Measurements from ENCODE around the gene SLC25A25. TPM values are rescaled to one million over a fixed set of nuclear protein-coding genes. Genes with fewer than 3 reads are reported as not detected.

SLC25A25 gene
- total and polyA plus RNA-seq, 9 of the 15 experiments (the other 6 are each of a cell fraction or from before 2014, with no cell fraction given), result 0.07 to 35.9 (median 23.2) TPM

DNA sequence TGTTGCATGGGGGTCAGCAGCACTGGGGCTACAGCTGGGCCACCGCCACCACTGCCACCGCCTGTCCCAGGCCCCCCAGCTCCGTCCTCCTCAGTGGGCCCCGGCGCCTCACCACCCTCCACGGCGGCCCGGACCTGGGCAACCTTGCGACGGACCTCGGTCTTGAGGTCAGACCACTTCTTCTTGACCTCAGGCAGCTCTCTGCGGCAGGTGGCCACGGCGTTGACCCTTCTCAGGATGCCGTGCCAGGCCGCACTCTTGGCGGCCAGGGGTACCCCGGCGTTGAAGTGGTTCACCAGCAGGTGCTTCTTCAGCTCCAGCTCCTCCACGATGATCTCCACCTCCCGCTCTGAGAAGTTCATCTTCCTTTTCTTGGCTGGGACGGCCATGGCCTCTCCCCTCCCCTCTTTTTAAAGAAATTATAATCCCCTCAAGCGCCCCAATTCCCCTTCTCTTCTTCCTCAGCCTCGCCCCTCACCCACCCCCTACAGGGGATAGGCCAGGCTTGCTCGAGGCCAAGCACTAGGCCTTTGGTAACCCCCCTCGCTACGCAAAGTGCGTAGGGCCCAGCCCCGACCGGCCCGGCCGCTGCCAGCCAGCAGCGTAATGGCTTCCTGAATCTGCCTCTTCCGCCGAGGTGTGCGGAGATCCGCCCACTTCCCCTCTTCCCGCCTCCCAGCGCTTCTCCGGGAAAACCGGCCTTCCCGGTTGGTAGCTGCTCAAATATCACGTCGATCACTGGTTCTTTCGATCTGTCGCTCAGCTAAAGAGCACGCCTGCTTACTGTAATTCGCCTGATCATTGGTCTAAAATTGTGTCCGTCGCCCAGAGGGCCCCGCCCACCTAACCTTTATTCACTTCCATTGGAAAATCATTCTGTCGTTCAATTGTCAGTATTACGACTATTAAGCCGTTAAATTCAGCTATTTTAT is 1.1 kb upstream of the SLC25A25 start, which contains the start of gene NAIF1 (continued):
- no peak; the same call in 1 of the 2 replicates for TF ChIP-seq SMARCA4 (IDR thresholded peaks at IDR 0.05)
- TF ChIP-seq, protein P1, sequence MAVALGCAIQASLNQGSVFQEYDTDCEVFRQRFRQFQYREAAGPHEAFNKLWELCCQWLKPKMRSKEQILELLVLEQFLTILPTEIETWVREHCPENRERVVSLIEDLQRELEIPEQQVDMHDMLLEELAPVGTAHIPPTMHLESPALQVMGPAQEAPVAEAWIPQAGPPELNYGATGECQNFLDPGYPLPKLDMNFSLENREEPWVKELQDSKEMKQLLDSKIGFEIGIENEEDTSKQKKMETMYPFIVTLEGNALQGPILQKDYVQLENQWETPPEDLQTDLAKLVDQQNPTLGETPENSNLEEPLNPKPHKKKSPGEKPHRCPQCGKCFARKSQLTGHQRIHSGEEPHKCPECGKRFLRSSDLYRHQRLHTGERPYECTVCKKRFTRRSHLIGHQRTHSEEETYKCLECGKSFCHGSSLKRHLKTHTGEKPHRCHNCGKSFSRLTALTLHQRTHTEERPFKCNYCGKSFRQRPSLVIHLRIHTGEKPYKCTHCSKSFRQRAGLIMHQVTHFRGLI (CRISPR knock-in tag; IDR thresholded peaks at IDR 0.05), result no peak
- no peak for TF ChIP-seq GATA2 (CRISPR knock-in tag; IDR thresholded peaks at IDR 0.05)
- TF ChIP-seq FOXK1 (CRISPR knock-in tag; IDR thresholded peaks at IDR 0.05; ENCODE audit: borderline replicate concordance), result no peak
- peak; percentile 65 for TF ChIP-seq CREM (IDR thresholded peaks at IDR 0.05; ENCODE audit: low read depth)
- TF ChIP-seq ZC3H8 (IDR thresholded peaks at IDR 0.05), result no peak
- no peak for TF ChIP-seq NR1H2 (CRISPR knock-in tag; IDR thresholded peaks at IDR 0.05)
- 0 out of 2 replicates have a peak, but pooled peaks have one; percentile 13 for TF ChIP-seq CTBP1 (IDR thresholded peaks at IDR 0.05; ENCODE audit: borderline replicate concordance)
- no peak; the same call in 1 of the 2 replicates for TF ChIP-seq TEAD4 (IDR thresholded peaks at IDR 0.05; ENCODE audit: low read length)
- no peak for TF ChIP-seq TEAD4 (CRISPR knock-in tag; IDR thresholded peaks at IDR 0.05; ENCODE audit: borderline replicate concordance)
- TF ChIP-seq U2AF2 (optimal IDR thresholded peaks at IDR 0.05; ENCODE audit: low read depth, low read length), result no peak
- TF ChIP-seq FIP1L1 (IDR thresholded peaks at IDR 0.05; ENCODE audit: low read depth, low read length, poor library complexity, severe bottlenecking), result no peak
- no peak for TF ChIP-seq ZNF316 (IDR thresholded peaks at IDR 0.05)
- no peak for TF ChIP-seq ZNF699 (CRISPR knock-in tag; IDR thresholded peaks at IDR 0.05; ENCODE audit: insufficient replicate concordance)
- no peak for TF ChIP-seq TAF7 (tag; IDR thresholded peaks at IDR 0.05)
- no peak for TF ChIP-seq MYNN (IDR thresholded peaks at IDR 0.05)
- no peak for TF ChIP-seq MYNN (CRISPR knock-in tag; IDR thresholded peaks at IDR 0.05)
- no peak for TF ChIP-seq C11orf30 (IDR thresholded peaks at IDR 0.05; ENCODE audit: low read depth)
- TF ChIP-seq, protein P2, sequence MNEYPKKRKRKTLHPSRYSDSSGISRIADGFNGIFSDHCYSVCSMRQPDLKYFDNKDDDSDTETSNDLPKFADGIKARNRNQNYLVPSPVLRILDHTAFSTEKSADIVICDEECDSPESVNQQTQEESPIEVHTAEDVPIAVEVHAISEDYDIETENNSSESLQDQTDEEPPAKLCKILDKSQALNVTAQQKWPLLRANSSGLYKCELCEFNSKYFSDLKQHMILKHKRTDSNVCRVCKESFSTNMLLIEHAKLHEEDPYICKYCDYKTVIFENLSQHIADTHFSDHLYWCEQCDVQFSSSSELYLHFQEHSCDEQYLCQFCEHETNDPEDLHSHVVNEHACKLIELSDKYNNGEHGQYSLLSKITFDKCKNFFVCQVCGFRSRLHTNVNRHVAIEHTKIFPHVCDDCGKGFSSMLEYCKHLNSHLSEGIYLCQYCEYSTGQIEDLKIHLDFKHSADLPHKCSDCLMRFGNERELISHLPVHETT (CRISPR knock-in tag; conservative IDR thresholded peaks at IDR 0.05 in 1 of 2, IDR thresholded peaks at IDR 0.05 in 1 of 2), result 0 out of 4 replicates have a peak, but pooled peaks of 1 of the 2 experiments have one; percentile 60
- TF ChIP-seq SLC30A9 (CRISPR knock-in tag; IDR thresholded peaks at IDR 0.05), result no peak
- no peak for TF ChIP-seq TCF7 (IDR thresholded peaks at IDR 0.05; ENCODE audit: borderline replicate concordance)
- no peak for TF ChIP-seq MIER1 (IDR thresholded peaks at IDR 0.05; ENCODE audit: low read depth)
- TF ChIP-seq ZNF408 (CRISPR knock-in tag; IDR thresholded peaks at IDR 0.05; ENCODE audit: low read depth), result no peak
- TF ChIP-seq ZNF311 (CRISPR knock-in tag; IDR thresholded peaks at IDR 0.05), result no peak
- no peak for TF ChIP-seq ELF2 (CRISPR knock-in tag; IDR thresholded peaks at IDR 0.05)
- TF ChIP-seq ZNF561 (CRISPR knock-in tag; conservative IDR thresholded peaks at IDR 0.05), result no peak; the same call in 1 of the 2 replicates
- no peak for TF ChIP-seq ZNF507 (tag; conservative IDR thresholded peaks at IDR 0.05)
- no peak for TF ChIP-seq CBX2 (IDR thresholded peaks at IDR 0.05; ENCODE audit: insufficient read depth, low read length, poor library complexity, severe bottlenecking)
- no peak for TF ChIP-seq ZNF274 (IDR thresholded peaks at IDR 0.05; ENCODE audit: borderline replicate concordance, low read depth, low read length)
